ENCODE measurements around the gene MAGI2.
"Not testable (repeated sequence)": the region's sequence is repeated elsewhere in the genome, so short reads cannot be mapped to it uniquely, and the experiment has no call there.

Gene MAGI2

DNA sequence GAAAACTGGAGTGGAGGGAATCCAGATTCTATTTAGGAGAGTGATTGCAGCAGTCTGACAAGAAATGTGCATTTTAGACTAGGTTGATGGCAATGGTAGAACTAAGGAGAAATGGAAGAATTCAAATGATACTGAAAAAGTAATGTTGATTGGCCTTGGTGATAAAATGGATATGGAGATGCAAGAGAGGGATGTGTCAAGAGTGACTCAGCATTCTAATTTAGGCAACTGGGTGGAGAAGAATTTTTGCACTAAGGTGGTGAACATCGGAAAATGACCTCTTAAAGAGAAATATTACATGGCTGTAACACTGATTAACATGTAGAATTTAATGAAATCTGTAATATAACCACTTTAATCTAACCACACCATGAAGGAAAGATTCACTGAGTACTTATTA lies 848.3 kb downstream of the MAGI2 start:
- no peak for DNase-seq

- no peak for DNase-seq
Measured at GRCh38 chr7:78601728-78602127, 851.7 kb downstream of the MAGI2 start.

DNA sequence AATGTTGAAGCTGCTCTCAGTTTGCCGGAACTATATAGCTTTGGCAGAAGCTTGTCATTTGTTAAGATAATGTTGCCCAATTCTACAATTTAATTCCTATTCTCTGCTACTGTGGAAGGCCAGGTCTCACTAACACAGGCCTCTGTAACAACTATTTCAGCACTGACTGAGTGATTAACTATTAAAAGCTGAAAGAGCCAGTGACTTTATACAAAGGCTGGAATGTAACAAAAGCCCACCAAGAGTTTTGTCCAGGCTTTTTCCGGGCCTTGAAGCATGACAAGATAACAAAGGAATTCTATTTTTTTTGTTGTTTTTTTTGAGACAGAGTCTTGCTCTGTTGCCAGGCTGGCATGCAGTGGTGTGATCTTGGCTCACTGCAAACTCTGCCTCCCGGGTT lies 859.3 kb downstream of the MAGI2 start:
- DNase-seq = no peak

- no peak for DNase-seq
Measured at GRCh38 chr7:78588393-78588792, 865.1 kb downstream of the MAGI2 start.

GRCh38 chr7:78587443-78588044 lies 865.9 kb downstream of the MAGI2 start:
- DNase-seq = no peak

GRCh38 chr7:78585980-78586379 lies 867.5 kb downstream of the MAGI2 start:
- no peak for DNase-seq

DNA sequence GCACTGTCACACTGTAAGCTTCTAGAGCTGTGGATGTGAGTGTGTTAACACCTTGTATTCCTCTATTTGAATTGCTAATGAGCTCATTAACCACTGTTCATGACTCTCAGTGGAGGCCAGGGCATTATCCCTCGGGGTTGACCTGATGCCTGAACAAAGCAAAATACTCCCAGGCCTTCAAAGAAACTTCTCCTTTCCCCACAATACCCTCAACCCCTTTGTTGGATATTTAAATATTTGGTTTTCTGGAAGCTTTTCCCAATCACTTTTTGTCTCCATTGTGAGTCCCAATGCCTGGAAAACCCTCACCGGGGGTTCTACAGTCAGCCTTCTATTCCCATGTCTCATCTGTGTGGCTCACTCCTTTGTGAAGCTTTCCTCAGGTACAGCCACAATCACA lies 874.8 kb downstream of the MAGI2 start:
- DNase-seq = no peak

- not testable (repeated sequence) for DNase-seq
Measured at GRCh38 chr7:78577174-78577952, 876.1 kb downstream of the MAGI2 start.

GRCh38 chr7:78576236-78576635 lies 877.2 kb downstream of the MAGI2 start:
- no peak for DNase-seq

DNA sequence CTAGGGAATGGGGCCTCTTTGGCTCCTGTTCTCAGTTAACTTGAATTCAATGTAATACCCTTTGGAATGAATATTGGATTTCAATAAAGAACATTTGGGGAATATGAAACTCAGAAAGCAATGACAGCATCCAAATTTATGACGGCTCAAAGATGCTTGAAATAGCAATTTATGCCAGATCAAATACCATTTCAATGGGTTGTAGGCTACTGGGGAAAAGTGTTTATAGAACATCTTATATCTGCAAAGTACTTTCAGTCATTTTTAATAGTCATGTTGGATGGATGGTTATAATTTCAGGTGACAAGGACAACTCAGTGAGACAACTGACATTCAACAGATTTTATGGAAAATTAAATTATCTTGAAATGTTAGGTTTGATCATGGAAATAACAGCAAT lies 882.2 kb downstream of the MAGI2 start:
- DNase-seq = no peak

GRCh38 chr7:78568690-78569089 lies 884.8 kb downstream of the MAGI2 start:
- no peak for DNase-seq

- no peak for DNase-seq
Measured at GRCh38 chr7:78567836-78568235, 885.6 kb downstream of the MAGI2 start.

- no peak for DNase-seq
Measured at GRCh38 chr7:78565784-78566183, 887.7 kb downstream of the MAGI2 start.

GRCh38 chr7:78563191-78563590 lies 890.3 kb downstream of the MAGI2 start:
- no peak for DNase-seq

DNA sequence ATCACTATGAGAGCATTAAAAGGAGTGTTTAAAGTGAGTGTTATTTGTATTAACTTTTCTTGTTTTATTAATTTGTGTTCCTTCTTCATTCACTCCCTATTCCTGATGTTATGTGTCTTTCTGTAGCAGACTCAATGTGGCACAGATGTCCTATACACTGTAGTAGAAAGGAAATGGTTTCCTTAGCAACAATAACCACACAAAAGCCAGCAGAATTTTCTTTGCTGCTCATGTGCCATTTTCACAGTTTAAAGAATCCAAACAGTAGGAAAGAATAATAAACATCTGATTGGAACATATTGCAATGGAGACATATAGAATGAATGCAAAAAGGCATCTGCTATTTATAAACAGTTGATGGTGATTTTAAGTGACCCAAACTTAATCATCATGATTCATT lies 891.3 kb downstream of the MAGI2 start:
- DNase-seq = no peak

DNA sequence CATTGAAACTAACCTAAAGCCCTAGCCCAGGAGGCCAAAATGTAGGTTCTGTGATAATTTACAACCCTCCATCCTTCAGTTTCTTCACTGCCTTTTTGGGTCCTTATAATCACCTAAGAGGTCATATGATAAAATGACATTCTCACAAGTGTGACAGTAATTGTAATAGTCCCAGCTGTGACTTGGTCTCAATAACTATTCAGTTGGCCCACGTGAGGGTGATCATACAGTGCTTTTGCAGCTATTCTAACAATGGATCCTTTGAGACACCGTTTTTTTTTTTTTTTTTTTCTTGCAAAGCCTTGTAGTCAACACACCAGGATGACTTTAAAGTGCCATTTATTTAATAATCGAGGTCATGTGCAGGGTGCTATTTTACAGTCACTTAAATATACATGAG lies 894.9 kb downstream of the MAGI2 start:
- DNase-seq = no peak

DNA sequence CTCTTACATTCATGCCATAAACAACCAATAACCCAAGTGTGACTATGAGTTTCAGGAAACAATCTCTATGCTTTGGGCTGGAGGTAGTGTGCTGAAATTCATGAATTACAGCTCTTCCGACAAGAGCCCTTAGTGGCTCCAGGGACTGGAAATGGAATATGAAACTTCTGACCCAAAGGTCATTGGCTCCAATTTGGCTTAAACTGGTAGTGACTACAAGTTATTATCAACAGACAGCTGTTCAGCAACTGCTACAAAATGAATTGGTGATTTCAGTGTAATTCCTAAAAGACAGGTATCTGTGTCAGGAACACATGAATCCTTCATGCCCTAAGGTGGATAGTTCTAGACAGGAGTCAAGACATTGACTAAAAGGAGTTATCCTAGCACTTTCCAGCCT lies 909.5 kb downstream of the MAGI2 start:
- DNase-seq = no peak

- DNase-seq = no peak
Measured at GRCh38 chr7:78542981-78543380, 910.5 kb downstream of the MAGI2 start.

GRCh38 chr7:78542541-78542940 lies 910.9 kb downstream of the MAGI2 start:
- DNase-seq = no peak

- no peak for DNase-seq
Measured at GRCh38 chr7:78539825-78540224, 913.6 kb downstream of the MAGI2 start.

- DNase-seq = no peak
Measured at GRCh38 chr7:78535655-78536054, 917.8 kb downstream of the MAGI2 start.

- no peak for DNase-seq
Measured at GRCh38 chr7:78530351-78530750, 923.1 kb downstream of the MAGI2 start.

DNA sequence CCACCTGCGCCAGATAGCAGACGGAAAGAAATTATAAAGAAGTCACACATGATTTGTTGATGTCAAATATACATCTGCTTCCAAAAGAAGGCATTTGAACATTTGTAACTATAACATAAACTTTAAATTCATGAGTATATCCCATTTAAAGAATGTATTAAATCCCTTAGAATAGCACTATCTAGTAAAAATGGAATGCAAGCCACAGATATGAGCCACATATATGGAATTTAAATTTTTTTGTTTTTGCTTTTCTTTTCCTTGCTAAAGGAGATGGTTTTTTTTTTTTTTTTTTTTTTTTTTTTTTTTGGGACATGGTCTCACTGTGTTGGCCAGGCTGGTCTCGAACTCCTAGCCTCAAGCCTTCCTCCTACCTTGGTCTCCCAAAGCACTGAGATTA lies 924.1 kb downstream of the MAGI2 start:
- DNase-seq = no peak

DNA sequence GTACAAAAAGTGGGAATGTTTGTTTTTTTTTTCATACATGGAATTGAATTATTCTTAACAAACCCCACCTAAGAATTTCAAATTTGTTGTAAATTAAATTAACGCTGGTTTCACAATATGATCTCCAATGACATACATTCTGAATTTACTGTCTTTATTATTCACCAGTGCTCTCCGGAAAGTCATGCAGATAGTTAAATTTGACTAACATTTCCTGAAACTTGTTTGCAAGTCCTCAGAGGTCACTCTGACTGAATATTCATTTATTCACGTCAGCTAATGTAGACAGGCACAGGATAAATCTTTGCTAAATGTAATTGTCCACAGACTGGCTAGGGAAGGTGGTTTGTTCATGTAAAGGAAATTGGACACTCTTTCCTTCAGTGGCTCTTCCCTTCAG lies 924.5 kb downstream of the MAGI2 start:
- DNase-seq = no peak

GRCh38 chr7:78523930-78524329 lies 929.5 kb downstream of the MAGI2 start:
- no peak for DNase-seq

Data from CD4-positive, alpha-beta T cell treated with Interferon alpha-2 for 1 hour (primary cell).